HG03342 (cell line): Measurements from ENCODE around the gene SNRPE.

Source experiments
- ATAC-seq: cut with Tn5 transposase; IDR thresholded peaks from one replicate; pipeline ENCODE4 v1.9.1; 2021; ENCODE audit warnings: mild to moderate bottlenecking, moderate library complexity; ENCODE audit not compliant: unreplicated experiment

The SNRPE gene

DNA sequence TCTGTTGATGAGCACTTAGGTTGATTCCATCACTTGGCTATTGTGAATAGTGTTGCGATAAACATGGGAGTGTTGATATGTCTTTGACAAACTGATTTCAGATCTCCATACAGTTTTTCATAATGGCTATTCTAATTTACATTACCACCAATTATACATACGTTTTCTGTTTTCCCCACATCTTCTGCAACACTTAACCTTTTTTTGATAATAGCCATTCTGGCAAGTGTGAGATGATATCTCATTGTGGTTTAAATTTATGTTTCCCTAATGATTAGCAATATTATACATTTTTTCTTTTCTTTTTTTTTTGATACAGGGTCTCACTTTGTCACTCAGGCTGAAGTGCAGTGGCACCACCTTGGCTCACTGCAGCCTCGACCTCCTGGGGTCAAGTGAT lies 17.0 kb downstream of the SNRPE start:
- ATAC-seq, result no peak

DNA sequence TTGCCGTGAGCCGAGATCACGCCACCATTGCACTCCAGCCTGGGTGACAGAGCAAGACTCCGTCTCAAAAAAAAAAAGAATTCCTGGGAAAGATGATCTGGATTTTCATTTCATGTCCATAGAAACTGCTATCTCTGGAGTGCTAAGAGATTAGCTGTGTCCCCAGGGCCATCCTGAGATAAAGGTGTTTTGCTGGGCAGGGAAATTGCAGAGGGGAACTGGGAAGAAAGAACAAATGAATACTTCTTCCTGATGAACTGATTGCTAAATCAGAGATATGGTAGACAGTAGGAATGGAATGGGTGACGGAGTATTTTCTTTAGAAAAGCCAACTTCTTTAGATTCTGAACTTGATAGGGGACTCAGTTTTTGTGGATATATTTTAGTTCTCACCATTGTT lies 19.2 kb downstream of the SNRPE start:
- ATAC-seq, result no peak

DNA sequence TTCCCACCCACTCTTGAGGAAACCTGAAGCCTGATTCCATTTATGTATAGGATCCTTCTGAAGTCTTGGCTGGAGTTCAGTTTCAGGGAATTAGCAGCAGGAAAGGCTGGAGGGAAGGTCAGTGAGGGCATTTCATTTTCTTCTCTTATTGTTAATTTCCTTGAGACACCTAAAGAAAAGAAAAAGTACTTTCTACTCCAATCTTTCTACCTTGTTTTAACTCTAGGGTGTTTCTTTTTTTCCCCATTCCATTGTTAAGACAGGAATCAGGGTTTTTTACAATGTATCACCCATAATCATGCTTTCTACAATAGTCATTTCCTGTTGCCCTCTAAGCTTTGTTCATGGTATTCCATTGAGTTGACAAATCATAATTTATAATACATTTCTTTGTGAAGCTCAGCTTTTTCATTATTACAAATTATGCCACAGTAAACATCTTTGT lies 27.4 kb downstream of the SNRPE start:
- ATAC-seq, result no peak

DNA sequence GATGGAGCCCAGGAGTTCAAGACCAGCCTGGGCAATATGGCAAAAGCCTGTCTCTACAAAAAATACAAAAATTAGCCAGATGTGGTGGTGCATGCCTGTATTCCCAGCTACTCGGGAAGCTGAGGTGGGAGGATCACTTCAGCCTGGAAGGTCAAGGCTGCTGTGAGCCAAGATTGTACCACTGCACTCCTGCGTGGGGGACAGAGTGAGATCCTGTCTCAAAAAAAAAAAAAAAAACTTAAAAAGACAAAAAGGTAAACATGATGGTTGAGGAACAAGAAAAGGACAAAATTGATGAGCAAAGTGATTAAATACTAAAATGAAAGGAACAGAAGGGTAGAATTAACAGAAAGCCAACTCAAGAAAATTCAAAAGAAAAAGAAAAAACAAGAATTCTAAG lies 30.6 kb downstream of the SNRPE start:
- ATAC-seq, result no peak

DNA sequence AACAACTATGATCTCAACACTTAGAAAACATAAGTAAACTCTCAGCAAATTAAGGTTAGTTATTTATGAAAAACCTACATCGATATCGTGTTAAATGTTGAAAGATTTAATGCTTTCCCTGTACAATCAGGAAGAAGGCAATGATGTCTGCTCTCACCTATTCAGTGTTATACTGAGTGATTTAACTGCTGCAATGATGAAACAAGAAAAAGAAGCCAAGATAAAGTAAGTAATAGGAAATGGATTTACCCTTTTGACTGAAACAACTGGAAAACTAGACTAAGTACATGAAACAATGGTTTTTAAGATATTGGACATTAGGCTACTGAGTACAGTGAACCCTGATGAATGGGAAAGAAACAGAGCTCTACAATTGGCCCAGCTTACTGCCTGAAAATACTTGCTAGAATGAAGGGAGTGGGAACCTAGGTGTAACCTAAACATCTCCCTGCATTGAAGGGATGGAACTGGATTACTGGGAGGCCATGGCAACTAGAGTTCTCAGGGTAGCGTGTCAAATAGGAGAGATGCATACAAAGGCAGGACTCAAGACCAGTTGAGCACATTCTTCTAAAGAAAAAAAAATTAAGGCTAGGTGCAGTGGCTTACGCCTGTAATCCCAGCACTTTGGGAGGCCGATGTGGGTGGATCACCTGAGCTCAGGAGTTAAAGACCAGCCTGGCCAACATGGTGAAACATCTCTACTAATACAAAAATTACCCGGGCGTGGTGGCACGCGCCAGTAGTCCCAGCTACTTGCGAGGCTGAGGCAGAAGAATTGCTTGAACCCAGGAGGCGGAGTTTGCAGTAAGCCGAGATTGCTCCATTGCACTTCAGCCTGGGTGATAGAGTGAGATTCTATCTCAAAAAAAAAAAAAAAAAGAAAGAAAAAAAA lies 37.3 kb downstream of the SNRPE start:
- ATAC-seq, result no peak

DNA sequence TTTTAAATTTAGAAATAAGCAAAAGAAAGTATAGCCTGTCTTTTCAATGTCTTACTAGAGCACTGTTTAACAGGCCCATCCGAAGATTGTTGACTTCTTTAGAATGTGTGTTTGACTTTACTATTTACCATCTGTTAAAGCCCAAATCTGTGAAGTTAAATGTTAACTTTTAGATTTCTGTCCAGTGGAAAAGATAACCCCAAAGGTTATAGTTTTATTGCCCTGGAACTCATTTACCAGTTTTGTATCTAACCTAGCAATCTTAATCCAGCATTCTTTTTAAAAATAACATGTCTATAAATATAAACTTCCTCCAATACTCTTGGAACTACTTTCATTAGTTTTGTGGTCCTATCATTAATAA lies 37.9 kb downstream of the SNRPE start:
- ATAC-seq, result no peak

DNA sequence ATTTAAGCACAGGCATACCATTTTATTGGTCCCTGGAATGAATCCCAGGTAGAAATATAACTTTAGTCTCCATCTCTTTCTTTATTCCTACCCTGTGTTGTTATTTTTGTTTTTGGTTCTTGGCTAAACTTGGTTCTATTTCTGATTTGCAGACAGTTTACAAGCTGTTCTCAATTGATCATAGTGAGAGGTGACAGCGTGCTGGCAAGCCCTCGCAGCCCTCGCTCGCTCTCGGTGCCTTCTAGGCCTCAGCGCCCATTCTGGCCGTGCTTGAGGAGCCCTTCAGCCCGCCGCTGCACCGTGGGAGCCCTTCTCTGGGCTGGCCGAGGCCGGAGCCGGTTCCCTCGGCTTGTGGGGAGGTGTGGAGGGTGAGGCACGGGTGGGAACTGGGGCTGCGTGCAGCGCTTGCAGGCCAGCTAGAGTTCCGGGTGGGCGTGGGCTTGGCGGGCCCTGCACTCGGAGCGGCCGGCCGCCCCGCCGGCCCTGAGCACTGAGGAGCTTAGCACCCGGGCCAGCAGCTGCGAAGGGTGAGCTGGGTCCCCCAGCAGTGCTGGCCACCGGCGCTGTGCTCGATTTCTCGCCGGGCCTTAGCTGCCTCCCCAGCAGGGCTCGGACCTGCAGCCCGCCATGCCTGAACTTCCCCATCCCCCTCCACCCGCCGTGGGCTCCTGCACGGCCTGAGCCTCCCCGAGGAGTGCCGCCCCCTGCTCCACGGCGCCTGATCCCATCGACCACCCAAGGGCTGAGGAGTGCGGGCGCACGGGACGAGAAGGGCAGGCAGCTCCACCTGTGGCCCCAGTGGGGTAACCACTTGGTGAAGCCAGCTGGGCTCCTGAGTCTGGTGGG lies 38.7 kb downstream of the SNRPE start:
- ATAC-seq, result no peak

DNA sequence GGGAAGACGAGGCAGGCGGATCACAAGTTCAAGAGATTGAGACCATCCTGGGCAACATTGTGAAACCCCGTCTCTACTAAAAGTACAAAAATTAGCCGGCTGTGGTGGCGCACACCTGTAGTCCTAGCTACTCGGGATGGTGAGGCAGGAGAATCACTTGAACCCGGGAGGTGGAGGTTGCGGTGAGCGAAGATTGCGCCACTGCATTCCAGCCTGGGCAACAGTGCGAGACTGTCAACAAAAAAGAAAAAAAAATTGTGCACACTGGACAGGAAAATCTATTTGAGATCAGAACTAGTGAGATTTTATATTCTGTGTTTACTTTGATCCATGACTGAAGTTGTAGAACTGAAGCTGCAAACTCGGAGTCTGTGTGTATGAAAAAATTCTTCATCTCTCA lies 40.2 kb downstream of the SNRPE start:
- no peak for ATAC-seq

DNA sequence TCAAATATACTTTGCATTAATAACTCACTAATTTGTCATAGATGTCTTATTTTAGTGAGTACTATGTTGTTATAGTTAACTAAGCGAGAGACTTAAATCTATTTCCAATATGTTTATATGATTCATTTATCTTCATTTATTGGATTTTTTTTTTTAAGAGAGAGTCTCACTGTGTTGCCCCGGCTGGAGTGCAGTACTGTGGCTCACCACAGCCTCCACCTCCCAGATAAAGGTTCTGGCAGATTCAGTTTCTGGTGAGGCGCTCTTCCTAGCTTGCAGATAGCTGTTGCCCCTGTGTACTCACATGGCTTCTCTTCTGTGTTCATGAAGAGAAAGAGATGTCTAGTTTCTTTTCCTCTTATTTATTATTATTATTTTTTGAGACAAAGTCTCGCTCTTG lies 43.9 kb downstream of the SNRPE start:
- no peak for ATAC-seq

DNA sequence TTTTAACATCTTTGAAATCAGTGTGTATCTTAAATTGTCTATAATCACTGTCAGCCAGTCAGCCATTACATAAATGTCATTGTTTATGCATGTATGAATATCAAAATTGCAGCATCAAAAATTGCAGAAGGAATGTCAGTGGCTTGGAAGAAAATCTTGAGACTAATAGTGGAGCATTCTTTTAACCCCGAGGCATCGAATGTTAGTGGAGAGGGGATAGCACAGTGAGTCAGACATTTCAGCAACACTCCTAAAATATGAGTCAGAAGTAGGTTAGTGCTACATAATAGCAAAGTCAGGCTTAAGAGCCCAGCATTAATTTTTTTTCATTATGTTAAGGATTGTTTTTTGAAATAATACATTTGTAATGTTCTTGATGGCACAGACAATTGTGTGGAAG lies 45.5 kb downstream of the SNRPE start:
- ATAC-seq, result no peak

DNA sequence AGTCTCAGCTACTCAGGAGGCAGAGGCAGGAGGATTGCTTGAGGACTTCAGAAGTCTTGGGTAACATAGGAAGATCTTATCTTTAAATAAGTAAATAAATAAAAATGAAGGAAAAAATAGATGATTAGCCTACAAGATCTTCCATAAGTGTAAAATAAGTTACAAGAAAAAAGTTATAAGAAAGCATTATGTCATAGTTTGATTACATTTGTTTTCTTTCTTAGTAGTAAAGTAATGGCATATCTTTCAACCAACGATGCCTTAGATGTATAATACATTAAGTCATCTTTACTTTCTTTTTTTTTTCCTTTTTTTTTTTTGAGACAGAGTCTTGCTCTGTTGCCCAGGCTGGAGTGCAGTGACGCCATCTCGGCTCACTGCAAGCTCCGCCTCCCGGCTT lies 46.5 kb downstream of the SNRPE start:
- ATAC-seq, result no peak

DNA sequence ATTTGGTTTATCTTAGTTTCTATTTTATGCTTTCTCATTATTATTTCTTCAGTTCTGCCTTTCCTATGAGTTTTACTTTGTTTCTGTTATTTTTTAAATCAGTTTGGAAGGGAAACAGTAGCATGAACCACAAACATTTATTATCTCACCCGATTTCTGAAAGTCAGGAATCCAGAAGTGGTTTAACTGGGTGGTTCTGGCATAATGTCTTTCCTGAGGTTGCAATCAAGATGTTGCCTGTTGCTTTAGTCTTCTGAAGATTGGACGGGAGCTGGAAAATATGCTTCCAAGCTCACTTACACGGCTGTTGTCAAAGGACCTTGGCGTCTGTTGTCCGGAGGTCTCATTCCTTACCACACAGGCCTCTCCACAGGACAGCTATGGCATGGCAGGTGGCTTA lies 50.4 kb downstream of the SNRPE start:
- ATAC-seq, result no peak

DNA sequence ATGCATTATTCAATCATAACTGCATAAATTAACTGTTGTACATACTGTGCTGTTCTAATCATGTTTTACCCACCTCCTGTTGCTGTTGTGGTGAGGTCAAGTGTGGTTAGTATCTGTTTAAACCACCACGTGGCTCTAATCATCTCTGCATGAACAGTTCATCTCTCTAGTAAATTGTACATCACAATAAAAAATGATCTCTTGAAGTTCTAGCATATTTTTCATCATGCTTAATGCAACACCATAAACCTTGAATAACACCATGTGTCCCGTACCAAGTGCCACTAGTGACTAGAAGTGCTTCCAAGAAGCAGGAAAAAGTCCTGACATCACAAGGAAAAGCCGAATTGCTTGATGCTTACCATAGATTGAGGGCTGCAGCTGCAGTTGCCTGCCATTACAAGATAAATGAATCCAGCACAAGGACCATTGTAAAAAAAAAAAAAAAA lies 51.7 kb downstream of the SNRPE start:
- ATAC-seq, result no peak

DNA sequence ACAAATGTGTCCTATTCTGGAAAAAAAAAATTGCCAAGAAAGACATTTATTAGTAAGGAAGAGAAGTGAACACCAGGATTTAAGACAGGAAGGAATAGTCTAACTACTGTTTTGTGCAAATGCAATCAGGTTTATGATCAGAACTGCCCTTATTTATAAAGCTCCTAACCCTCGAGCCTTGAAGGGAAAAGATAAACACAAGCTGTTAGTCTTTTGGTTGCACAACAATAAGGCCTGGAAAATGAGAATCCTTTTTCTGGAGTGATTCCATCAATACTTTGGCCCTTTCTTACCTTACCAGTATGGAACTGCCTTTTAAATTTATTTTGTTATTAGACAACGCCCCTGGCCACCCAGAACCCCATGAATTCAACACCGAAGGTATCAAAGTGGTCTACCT lies 52.9 kb downstream of the SNRPE start:
- no peak for ATAC-seq

DNA sequence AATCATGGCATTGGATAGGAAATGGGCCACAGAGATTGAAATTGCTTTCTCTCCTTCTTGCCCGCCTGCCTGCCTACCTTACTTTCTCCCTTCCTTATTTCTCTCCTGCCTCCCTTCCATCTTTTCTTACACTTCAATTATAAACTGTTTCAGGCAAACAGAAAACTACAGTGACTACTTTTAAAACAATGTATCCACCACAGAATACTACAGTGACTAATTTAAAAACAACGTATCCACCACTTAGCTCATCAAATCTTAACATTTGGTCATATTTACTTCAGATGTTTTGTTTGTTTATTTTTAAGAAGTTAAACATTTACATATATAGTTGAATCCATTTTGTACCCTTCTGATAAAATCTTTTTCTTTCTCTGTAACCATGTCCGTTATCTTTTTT lies 54.4 kb downstream of the SNRPE start:
- ATAC-seq, result no peak

DNA sequence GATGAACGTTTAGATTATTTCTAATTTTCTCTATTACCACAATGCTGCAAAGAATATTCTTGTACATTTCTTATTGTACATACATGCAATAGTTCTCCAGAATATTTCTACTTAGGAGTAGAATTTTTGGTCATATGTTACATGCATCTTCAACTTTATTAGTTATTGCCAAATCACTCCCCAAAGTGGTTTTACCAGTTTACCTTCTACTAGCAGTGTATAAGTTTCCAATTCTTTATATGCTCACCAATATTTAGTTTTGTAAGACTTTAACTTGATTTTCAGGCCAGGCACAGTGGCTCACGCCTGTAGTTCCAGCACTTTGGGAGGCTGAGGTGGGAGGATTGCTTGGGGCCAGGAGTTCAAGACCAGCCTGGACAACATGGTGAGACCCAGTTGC lies 55.4 kb downstream of the SNRPE start:
- ATAC-seq, result no peak
